HG03460 (cell line): ENCODE data around the gene IFT81.
"Not testable (repeated sequence)": the region's sequence is repeated elsewhere in the genome, so short reads cannot be mapped to it uniquely, and the experiment has no call there.

Source experiments
- ATAC-seq: cut with Tn5 transposase; IDR thresholded peaks from one replicate; pipeline ENCODE4 v1.9.1; 2021; ENCODE audit not compliant: unreplicated experiment

The IFT81 gene

DNA sequence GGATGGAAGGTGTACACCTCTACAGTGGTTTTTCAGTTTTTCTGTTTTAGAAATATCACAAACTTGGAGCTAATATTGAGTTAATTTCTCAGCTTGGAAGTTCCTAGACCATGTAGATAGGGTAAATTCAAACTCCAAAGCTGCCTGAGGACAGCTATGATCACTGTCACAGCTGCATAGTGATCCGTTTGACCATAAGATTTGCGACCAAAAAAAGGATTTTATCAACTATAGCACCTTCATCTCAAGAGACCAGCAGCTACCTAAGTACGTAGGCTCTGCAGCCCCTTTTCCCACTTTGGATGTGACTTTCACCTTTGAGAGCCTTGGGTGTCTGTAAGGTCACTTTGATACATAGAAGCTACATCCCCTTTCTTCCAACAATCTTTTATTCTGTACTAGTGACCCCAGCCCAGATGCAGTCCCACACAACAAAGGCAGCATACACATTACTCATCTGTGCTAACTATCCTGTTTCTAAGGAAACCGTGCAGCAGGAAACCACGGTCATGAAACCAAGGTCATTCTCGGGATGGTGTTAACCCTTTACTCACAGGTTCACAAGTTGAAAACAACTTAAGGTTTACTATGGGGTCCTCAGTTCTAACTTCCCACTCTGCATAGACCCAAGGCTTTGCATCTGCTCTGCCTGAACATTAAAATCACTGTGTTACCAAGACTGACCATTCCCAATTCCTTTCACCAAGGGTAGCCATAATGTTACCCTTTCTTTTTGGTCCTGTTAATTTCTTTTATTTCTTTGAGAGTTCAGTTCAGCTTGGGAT, 75.4 kb downstream of the IFT81 start:
- no peak for ATAC-seq

- ATAC-seq = no peak
These were observed 75.9 kb downstream of the IFT81 start for GRCh38 chr12:110200124-110200417.

- ATAC-seq = no peak
These were observed 77.8 kb downstream of the IFT81 start for GRCh38 chr12:110201995-110202394.

DNA sequence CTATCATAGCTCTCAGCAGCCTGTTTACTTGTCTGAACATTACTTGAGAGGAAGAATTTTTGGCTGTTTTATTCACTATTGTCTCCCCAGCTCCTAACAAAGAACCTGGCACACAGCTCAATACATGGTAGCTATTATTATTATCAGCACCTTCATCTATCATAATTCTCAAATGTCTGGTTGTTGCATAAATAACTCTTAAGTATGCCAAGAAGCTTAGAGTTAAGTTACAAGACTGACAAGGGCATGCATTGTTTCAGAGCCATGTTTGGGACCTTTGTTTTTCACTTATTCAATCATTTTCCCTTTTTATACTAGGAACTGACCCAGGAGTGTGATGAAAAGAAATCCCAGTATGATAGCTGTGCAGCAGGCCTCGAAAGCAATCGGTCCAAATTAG, 79.4 kb downstream of the IFT81 start:
- no peak for ATAC-seq

- no peak for ATAC-seq
These were observed 81.8 kb downstream of the IFT81 start for GRCh38 chr12:110205931-110206330.

DNA sequence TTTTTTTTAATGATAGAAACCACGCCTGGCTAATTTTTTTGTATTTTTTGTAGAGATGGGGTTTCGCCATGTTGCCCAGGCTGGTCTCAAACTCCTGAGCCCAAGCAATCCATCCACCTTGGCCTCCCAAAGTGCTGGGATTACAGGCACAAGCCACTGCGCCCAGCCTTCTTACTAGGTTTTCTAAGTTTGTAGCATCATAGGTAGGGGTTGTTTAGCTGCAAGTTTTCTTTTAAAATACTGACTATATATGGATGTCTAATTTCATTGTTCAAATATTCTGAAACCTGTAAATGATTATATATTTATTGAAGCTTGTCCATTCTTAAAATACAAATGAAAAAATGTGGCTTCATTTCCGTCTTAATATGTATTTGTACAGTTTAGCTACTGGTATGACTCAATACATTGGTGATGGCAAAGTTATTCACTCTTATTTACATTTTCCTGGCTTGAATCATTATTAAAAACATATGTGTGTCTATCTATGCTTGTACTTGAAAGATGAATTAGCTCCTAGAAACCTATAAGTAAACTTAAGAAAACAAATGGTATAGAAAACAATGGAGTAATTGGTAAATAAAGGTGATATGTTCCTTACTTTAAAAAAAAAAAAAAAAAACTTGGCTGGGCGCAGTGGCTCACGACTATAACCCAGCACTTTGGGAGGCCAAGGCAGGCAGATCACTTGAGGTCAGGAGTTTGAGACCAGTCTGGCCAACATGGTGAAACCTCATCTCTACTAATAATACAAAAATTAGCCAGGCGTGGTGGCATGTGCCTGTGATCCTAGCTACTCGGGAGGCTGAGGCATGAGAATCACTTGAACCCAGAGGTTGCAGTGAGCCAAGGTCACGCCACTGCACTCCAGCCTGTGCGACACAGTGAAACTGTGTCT, 87.7 kb downstream of the IFT81 start:
- ATAC-seq = not testable (repeated sequence)

DNA sequence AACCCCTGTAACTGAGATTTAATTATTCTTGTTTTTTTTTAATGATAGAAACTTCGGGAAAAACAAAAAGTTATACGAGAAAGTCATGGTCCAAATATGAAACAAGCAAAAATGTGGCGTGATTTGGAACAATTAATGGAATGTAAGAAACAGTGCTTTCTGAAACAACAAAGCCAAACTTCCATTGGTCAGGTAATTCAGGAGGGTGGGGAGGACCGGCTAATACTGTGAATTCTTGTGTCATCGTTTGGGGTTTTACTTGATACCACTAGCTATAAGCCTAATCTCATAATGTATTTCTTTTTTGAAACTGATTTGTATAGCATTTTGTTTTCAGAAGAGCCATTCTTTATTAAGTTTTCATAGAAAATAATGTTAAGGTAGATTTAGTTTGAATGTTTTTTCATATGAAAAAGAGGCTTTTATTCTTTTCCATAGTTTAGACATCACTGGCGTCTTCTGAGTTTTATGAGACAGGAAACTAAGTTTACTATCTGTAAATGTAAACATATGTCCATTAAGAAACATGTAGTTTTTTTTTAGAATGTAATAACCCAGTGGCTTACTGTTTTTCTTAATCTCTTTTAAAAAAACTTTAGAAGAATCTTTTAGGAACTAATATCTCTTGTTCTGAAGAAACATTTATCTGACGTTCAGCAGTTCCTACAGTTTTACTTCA, 94.0 kb downstream of the IFT81 start:
- ATAC-seq = no peak

- ATAC-seq = no peak
These were observed 97.9 kb downstream of the IFT81 start for GRCh38 chr12:110222027-110222426.

GRCh38 chr12:110222433-110222832, 98.3 kb downstream of the IFT81 start:
- ATAC-seq = no peak

GRCh38 chr12:110223777-110224378, 99.7 kb downstream of the IFT81 start:
- ATAC-seq = no peak

- ATAC-seq = no peak
These were observed 100.5 kb downstream of the IFT81 start for GRCh38 chr12:110224379-110225304.

GRCh38 chr12:110227138-110227537, 103.0 kb downstream of the IFT81 start:
- ATAC-seq = no peak

DNA sequence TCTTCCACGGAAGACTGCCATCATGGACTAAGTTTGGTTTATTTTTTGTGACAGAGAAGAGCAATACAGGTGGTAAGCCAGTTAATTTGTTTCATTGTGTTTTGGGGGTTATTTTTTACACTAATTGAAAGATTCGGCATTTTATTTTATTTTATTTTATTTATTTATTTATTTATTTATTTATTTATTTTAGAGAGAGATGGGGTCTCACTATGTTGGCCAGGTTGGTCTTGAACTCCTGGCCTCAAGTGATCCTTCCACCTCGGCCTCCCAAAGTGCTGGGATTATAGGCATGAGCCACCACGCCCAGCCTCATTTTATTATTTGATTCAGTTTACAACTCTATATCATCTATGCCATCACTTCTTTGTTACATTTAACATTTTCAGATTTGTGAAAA, 104.2 kb downstream of the IFT81 start:
- not testable (repeated sequence) for ATAC-seq

GRCh38 chr12:110228756-110229155, 104.6 kb downstream of the IFT81 start:
- no peak for ATAC-seq

- no peak for ATAC-seq
These were observed 105.3 kb downstream of the IFT81 start for GRCh38 chr12:110229409-110229808.

GRCh38 chr12:110230655-110231054, 106.5 kb downstream of the IFT81 start:
- no peak for ATAC-seq

GRCh38 chr12:110233212-110233903, 109.2 kb downstream of the IFT81 start:
- no peak for ATAC-seq

DNA sequence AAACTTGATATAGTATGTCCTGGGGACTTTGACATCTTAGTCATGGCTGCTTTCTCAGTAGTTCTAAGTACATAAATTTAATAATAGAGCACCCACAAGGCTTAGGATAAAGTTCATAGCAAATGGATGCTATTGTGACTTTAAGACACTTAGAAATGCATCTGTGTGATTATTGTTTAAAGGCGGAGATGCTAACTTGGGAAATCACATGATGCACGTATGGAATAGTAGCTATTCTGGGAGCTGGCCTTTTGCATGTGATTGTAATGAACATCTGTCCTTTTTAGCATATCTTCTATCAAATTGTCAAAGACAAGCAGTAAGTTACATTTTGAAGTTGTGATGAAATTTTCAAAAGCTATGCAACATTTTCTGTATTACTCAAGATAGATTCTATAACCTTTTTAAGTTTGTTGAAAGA, 110.2 kb downstream of the IFT81 start:
- no peak for ATAC-seq

DNA sequence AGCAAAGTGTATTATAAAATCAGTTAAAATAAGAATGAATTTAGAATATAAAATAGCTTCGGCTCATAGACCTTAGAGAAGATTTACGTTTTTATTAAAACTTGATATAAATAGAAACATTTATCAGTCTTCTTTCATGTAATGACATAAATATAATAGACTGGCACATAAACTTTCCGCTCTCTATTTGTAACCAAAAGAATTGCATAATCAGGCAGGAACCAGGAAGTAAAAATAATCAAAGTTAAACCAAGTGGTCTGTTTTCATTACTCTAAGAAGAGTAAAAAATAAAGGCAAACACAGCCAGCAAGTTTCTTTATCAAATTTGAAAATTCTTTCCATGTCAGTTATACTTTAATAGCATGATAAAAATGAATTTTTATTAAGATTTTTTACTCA, 110.6 kb downstream of the IFT81 start:
- no peak for ATAC-seq

- no peak for ATAC-seq
These were observed 111.2 kb downstream of the IFT81 start for GRCh38 chr12:110235383-110235782.
